Dendritic cell treated with granulocyte-macrophage colony-stimulating factor and Interleukin-4, amounts not matched to agents 40 ng/mL and 50 ng/mL, for 4 days (primary cell): ENCODE results near the gene S100A4.
"Not testable (repeated sequence)": the region's sequence is repeated elsewhere in the genome, so short reads cannot be mapped to it uniquely, and the experiment has no call there.

Source experiments
- H3K27ac Mint-ChIP-seq: one replicate; pipeline ENCODE4 v1.8.0; 2022; ENCODE audit warnings: mild to moderate bottlenecking, mixed read lengths
- H3K27me3 Mint-ChIP-seq: one replicate; pipeline ENCODE4 v1.8.0; 2022; ENCODE audit warnings: mild to moderate bottlenecking, mixed read lengths
- H3K36me3 Mint-ChIP-seq: one replicate; pipeline ENCODE4 v1.8.0; 2022; ENCODE audit warnings: low read depth, mixed read lengths
- H3K4me1 Mint-ChIP-seq: one replicate; pipeline ENCODE4 v1.8.0; 2022; ENCODE audit warnings: low read depth, mixed read lengths
- H3K4me3 Mint-ChIP-seq: one replicate; pipeline ENCODE4 v1.8.0; 2022; ENCODE audit warnings: mild to moderate bottlenecking, moderate library complexity, mixed read lengths
- H3K9me3 Mint-ChIP-seq: one replicate; pipeline ENCODE4 v1.8.0; 2022; ENCODE audit warnings: mixed read lengths
- intact Hi-C: fragments of 100-400 bp; cut with micrococcal nuclease; formaldehyde crosslinking; loops from one replicate; pipeline ENCODE4 v1.15.0; 2022

S100A4 gene

DNA sequence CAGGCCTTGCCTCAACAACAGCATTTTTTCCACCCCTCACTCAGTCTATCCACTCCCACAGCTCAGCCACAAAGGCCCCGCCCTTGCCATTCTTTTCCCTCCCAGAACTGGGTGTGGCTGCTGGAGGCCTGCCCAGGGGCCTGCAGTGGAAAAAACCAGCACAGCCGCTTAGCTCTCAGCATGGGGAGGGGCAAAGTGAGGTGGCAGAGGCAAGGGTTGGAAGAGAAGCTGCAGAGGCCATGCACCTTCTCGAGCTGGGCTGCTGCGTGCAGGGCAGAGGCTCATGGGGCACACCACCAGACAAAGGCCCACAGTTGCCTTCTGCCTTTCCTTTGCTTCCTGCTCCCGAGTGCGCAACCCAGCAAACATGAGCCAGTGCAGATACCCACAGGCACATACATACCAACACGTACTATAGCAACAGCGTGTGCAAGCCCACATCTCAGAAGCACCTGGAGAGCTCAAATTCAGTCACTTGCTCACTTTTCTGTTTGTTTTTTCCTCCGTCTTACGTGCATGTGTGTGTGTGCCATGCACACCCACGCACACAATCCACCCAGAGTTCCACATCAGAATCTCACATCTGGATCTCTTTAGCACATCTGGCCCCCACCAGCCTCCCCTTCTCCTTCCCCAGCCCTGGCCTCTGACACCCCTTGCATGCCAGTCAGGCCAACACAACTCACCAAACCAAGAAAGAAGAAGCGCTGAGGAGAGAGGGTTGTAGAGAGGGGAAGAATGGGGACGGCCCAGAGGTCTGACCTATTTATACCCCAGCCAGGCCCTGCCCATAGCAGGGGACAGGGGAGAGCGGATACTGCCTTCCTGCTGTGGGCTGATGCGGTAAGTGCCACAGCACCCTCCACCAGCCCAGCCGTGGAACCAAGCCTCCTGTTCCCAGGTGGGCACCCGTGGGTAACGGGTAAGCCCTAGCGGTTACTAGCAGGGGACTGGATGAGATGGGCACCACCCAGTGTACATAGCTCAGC, at the start of gene S100A4:
TSS of gene S100A4 (minus strand) at position 740 of the 989 bp plus-strand sequence. CDS start 1,012 bp downstream, outside the sequence.
- peaks cover 99% of the 10 kb centered on the region for H3K4me1 Mint-ChIP-seq
- intact Hi-C loops, result no loop called here
- H3K27ac Mint-ChIP-seq, result peak within 1 kb of the TSS; percentile 94
- H3K27me3 Mint-ChIP-seq, result no peaks in the 10 kb centered on the region
- peak within 1 kb of the TSS; percentile 97 for H3K4me3 Mint-ChIP-seq
- H3K36me3 Mint-ChIP-seq, result peaks cover 37% of the 10 kb centered on the region
- no peaks in the 10 kb centered on the region for H3K9me3 Mint-ChIP-seq

DNA sequence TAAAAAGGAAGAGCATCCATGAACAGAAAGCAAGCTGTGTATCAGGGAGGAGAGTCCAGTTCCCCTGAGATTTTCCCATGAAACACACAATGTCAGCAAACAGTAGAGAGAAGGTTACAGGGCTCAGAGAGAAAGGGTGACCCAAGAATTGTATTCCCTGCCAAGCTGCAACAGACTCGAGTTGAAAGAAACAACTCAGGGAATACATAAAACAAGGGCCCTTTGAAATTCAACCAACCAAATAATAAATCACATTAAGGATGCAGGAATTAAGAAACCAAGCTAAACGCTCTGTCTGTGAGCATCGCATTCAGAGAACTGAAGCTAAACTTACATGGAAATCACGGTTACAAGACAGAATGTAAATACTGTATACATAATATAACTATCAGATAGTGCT, 47.1 kb upstream of the S100A4 start:
- H3K27ac Mint-ChIP-seq, result no peak overlapping the region
- H3K4me3 Mint-ChIP-seq, result no peak overlapping the region
- peaks cover 9% of the 10 kb centered on the region for H3K4me1 Mint-ChIP-seq
- intact Hi-C loops, result no loop called here
- H3K9me3 Mint-ChIP-seq, result no peaks in the 10 kb centered on the region
- no peaks in the 10 kb centered on the region for H3K36me3 Mint-ChIP-seq
- H3K27me3 Mint-ChIP-seq, result no peaks in the 10 kb centered on the region

DNA sequence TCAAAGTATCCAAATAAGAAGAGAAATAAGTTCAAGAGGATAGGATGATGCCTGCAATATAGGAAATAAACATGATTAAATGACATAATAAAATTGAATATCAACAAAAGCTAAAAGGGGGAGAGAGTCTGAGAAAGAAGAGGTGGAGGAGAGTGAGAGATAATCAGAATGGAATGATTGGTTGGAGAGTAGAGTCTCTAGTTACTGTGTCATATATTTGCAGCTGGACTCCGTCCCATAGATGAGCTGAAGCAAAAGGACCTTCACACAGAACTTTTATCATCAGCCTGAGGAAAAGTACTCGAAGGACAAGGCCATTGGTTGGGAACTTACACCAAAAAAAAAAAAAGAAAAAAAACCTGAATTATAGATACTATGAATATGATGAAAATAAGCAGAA, 42.9 kb upstream of the S100A4 start:
- Mint-ChIP-seq H3K4me3 (no peak overlapping the region), H3K27ac (no peak overlapping the region), H3K27me3 (peaks cover 2% of the 10 kb centered on the region), H3K4me1 (peaks cover 12% of the 10 kb centered on the region), H3K9me3 (no peaks in the 10 kb centered on the region), H3K36me3 (no peaks in the 10 kb centered on the region)
- intact Hi-C loops, result no loop called here

DNA sequence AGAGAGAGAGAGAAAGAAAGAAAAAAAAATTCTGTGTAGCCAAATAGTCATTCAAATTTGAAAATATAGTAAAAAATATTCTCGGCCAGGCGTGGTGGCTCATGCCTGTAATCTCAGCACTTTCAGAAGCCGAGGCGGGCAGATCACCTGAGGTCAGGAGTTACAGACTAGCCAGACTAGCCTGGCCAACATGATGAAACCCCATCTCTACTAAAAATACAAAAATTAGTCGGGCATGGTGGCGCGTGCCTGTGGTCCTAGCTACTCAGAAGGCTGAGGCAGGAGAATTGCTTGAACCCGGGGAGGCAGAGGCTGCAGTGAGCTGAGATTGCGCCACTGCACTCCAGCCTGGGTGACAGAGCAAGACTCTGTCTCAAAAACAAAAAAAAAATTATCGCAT, 42.4 kb upstream of the S100A4 start:
- H3K36me3 Mint-ChIP-seq, H3K27ac Mint-ChIP-seq, H3K9me3 Mint-ChIP-seq, intact Hi-C loops, H3K4me3 Mint-ChIP-seq, H3K27me3 Mint-ChIP-seq: not testable (repeated sequence)
- peaks cover 12% of the 10 kb centered on the region for H3K4me1 Mint-ChIP-seq

DNA sequence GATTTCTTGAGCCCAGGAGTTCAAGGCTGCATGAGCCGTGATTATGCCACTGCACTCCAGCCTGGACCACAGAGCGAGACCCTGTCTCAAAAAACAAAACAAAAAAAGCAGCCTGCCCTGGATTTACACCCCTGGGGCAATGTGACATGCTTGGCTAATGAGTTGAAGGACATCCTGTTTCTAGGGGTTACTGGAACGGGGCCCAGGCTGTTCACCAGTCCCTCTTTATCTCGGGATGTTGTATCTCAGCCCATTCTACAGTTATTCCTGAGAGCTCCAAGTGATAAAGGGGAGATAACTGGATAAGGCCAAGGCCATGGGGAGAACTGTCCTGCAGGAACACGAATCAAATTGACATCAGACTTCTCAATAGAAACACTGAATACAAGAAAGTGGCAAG, 41.7 kb upstream of the S100A4 start:
- H3K4me1 Mint-ChIP-seq, result peaks cover 12% of the 10 kb centered on the region
- no peak overlapping the region for H3K27ac Mint-ChIP-seq
- peaks cover 2% of the 10 kb centered on the region for H3K27me3 Mint-ChIP-seq
- no peaks in the 10 kb centered on the region for H3K36me3 Mint-ChIP-seq
- H3K4me3 Mint-ChIP-seq, result no peak overlapping the region
- no peaks in the 10 kb centered on the region for H3K9me3 Mint-ChIP-seq
- intact Hi-C loops, result no loop called here

DNA sequence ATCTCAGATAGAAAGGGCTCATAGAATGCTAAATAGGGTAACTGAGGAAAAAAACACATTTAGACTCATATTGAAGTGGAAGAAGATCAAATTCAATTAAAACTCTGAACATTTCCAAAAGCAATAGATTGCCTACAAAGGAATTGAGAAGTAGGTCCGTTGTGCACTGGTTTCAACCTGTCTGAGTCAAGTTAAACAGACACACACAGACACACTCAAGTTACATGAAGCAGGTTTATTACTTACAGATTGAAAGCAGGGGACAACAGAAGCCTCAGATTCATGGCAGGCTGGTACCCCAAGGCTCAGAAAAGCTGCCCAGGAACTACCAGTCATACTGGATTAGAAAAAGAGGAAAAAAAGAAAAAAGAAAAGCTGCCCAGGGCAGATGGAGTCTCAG, 40.7 kb upstream of the S100A4 start:
- no peak overlapping the region for H3K27ac Mint-ChIP-seq
- H3K36me3 Mint-ChIP-seq, result no peaks in the 10 kb centered on the region
- intact Hi-C loops, result no loop called here
- peaks cover 12% of the 10 kb centered on the region for H3K4me1 Mint-ChIP-seq
- H3K27me3 Mint-ChIP-seq, result peaks cover 2% of the 10 kb centered on the region
- H3K9me3 Mint-ChIP-seq, result no peaks in the 10 kb centered on the region
- H3K4me3 Mint-ChIP-seq, result no peak overlapping the region

DNA sequence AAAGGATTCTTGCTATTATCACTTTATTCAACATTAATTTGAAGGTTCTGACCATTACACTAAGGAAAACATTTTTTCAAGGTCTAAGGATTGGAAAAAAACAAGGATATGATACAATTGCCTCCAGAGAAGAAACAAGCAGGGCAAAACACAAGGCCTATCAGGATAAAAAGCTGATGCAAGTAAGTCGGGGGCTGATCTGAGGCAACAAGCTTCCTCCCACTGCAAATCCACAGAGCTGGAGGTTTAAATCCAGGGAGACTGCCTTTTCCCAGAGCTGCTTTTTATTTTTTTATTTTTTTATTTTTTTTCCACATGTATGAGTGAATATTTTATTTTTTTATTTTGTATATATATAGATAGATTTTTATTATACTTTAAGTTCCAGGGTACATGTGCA, 39.4 kb upstream of the S100A4 start:
- H3K27ac Mint-ChIP-seq, result no peak overlapping the region
- H3K36me3 Mint-ChIP-seq, result no peaks in the 10 kb centered on the region
- no peaks in the 10 kb centered on the region for H3K9me3 Mint-ChIP-seq
- peaks cover 2% of the 10 kb centered on the region for H3K27me3 Mint-ChIP-seq
- peaks cover 12% of the 10 kb centered on the region for H3K4me1 Mint-ChIP-seq
- no peak overlapping the region for H3K4me3 Mint-ChIP-seq
- intact Hi-C loops, result no loop called here

DNA sequence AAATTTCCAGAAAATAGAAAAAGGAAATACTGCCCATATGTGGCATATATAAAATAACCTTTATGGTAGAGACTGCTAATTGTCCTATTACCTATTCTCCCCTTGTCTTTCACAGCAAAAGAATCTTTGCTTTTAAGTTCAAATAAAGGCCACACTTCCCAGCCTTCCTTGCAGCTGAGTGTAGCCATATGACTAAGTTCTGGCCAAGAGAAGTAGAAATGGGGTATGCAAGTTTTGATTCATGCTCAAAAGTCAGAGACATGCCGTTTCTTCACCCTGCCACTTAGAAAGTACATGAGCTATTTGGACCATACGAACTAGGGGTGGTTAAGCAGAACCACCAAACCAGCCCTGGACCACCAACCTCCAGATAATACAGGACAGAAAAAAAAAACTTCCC, 38.4 kb upstream of the S100A4 start:
- no peaks in the 10 kb centered on the region for H3K9me3 Mint-ChIP-seq
- H3K27ac Mint-ChIP-seq, result no peak overlapping the region
- no peaks in the 10 kb centered on the region for H3K36me3 Mint-ChIP-seq
- intact Hi-C loops, result no loop called here
- H3K27me3 Mint-ChIP-seq, result peaks cover 2% of the 10 kb centered on the region
- H3K4me3 Mint-ChIP-seq, result no peak overlapping the region
- peaks cover 12% of the 10 kb centered on the region for H3K4me1 Mint-ChIP-seq

DNA sequence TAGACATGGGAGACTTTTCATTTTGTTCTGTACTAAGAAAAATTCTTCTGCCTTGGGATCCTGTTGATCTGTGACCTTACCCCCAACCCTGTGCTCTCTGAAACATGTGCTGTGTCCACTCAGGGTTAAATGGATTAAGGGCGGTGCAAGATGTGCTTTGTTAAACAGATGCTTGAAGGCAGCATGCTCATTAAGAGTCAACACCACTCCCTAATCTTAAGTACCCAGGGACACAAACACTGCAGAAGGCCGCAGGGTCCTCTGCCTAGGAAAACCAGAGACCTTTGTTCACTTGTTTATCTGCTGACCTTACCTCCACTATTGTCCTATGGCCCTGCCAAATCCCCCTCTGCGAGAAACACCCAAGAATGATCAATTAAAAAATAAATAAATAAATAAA, 37.9 kb upstream of the S100A4 start:
- H3K9me3 Mint-ChIP-seq, intact Hi-C loops, H3K4me3 Mint-ChIP-seq, H3K36me3 Mint-ChIP-seq, H3K27ac Mint-ChIP-seq, H3K27me3 Mint-ChIP-seq: not testable (repeated sequence)
- H3K4me1 Mint-ChIP-seq, result peaks cover 11% of the 10 kb centered on the region

DNA sequence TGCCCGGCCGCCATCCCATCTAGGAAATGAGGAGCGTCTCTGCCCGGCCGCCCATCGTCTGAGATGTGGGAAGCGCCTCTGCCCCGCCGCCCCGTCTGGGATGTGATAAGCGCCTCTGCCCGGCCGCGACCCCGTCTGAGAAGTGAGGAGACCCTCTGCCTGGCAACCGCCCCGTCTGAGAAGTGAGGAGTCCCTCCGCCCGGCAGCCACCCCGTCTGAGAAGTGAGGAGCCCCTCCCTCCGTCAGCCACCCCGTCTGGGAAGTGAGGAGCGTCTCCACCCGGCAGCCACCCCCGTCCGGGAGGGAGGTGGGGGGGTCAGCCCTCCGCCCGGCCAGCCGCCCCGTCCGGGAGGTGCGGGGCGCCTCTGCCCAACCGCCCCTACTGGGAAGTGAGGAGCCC, 37.2 kb upstream of the S100A4 start:
- intact Hi-C loops, H3K27me3 Mint-ChIP-seq, H3K4me3 Mint-ChIP-seq, H3K4me1 Mint-ChIP-seq, H3K27ac Mint-ChIP-seq, H3K36me3 Mint-ChIP-seq, H3K9me3 Mint-ChIP-seq: not testable (repeated sequence)

DNA sequence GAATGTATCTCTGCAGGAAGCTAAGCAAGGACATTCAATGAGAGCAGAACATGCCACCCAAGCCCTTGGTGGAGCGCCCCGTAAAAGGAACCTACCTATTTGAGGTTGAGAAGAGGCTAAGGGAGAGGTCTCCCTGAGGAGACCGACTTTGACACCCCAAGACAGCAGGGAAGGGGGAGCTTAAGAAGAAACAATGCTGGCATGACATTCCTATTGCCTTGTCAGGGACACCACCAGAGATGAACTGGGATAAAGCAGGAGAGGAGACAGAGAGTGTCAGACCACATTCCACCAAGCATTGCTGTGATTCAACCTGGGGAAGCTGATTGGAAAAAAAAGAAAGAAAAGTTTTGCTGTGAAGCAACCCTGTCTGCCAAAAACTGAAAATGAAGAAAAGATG, 33.3 kb upstream of the S100A4 start:
- intact Hi-C loops, result no loop called here
- H3K4me1 Mint-ChIP-seq, result peaks cover 11% of the 10 kb centered on the region
- no peak overlapping the region for H3K27ac Mint-ChIP-seq
- peaks cover 7% of the 10 kb centered on the region for H3K27me3 Mint-ChIP-seq
- no peaks in the 10 kb centered on the region for H3K36me3 Mint-ChIP-seq
- H3K4me3 Mint-ChIP-seq, result no peak overlapping the region
- H3K9me3 Mint-ChIP-seq, result no peaks in the 10 kb centered on the region

DNA sequence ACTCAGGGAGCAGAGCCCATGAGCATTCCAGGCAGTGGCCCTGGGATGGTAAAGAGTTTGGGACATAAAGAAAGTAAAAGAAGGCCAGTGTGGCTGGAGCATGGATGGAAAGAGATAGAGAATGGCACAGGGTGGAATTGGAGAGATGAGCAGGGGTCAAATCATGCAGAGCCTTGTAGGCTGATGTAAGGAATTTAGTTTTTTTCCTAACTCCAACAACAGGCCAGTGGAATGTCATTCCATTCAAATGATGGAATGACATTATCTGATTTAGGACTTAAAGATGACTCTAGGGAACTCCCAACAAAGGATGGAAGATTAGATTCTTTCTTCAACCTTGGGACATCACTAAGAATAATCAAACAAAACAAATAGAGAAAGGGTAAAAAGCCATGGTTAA, 32.9 kb upstream of the S100A4 start:
- no peak overlapping the region for H3K4me3 Mint-ChIP-seq
- H3K27me3 Mint-ChIP-seq, result peaks cover 7% of the 10 kb centered on the region
- H3K4me1 Mint-ChIP-seq, result peaks cover 11% of the 10 kb centered on the region
- no peaks in the 10 kb centered on the region for H3K36me3 Mint-ChIP-seq
- intact Hi-C loops, result no loop called here
- H3K27ac Mint-ChIP-seq, result no peak overlapping the region
- H3K9me3 Mint-ChIP-seq, result no peaks in the 10 kb centered on the region

DNA sequence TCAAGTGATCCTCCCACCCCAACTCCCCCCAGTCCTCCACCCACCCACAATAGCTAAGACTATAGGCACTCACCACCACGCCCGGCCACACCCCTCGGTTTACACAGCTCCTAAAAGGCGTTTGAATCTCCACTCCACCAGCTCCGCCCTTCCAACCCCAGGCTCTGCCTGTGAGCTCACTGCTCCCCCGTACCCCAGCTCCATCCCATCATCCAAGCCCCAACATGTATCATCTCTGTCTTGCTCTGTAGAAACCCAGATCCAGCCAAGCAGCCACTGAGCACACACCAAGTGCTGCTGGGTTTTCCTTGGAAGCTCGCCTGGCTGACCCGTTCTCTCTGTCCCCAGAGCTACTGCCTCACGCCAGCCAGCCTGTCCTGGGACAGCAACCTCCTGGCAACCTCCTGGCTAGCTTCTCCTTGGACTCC, 32.0 kb upstream of the S100A4 start:
- no peaks in the 10 kb centered on the region for H3K36me3 Mint-ChIP-seq
- H3K27ac Mint-ChIP-seq, result no peak overlapping the region
- no peak overlapping the region for H3K4me3 Mint-ChIP-seq
- peaks cover 7% of the 10 kb centered on the region for H3K27me3 Mint-ChIP-seq
- intact Hi-C loops, result no loop called here
- peaks cover 20% of the 10 kb centered on the region for H3K4me1 Mint-ChIP-seq
- no peaks in the 10 kb centered on the region for H3K9me3 Mint-ChIP-seq

DNA sequence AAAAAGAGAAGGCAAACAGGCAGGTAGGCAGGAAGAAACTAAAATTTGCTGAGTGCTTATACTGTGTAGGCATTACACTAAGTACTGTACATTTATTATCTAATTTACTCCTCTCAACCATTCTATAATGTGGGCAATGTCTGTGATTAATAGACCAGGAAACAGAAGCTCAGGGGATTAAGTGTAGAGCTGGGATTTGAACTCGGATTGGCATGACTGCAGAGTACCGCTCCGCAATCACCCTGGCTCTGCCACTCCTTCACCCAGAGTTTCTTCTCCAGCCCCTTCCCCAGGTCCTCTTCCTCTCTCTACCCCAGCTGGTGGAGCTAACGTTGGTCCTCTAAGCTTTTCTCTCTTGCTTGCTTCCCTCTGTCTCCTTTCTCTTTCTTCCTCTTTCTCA, 31.5 kb upstream of the S100A4 start:
- Mint-ChIP-seq H3K27me3 (peaks cover 7% of the 10 kb centered on the region), H3K36me3 (no peaks in the 10 kb centered on the region), H3K4me1 (peaks cover 25% of the 10 kb centered on the region), H3K9me3 (no peaks in the 10 kb centered on the region), H3K27ac (no peak overlapping the region), H3K4me3 (no peak overlapping the region)
- intact Hi-C loops, result no loop called here

DNA sequence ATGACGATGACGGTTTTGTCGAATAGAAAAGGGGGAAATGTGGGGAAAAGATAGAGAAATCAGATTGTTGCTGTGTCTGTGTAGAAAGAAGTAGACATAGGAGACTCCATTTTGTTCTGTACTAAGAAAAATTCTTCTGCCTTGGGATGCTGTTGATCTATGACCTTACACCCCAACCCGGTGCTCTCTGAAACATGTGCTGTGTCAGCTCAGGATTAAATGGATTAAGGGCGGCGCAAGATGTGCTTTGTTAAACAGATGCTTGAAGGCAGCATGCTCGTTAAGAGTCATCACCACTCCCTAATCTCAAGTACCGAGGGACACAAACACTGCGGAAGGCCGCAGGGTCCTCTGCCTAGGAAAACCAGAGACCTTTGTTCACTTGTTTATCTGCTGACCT, 29.9 kb upstream of the S100A4 start:
- H3K4me3 Mint-ChIP-seq, H3K27me3 Mint-ChIP-seq, intact Hi-C loops, H3K36me3 Mint-ChIP-seq, H3K9me3 Mint-ChIP-seq, H3K27ac Mint-ChIP-seq: not testable (repeated sequence)
- H3K4me1 Mint-ChIP-seq, result peaks cover 34% of the 10 kb centered on the region
